Astrocyte (in vitro differentiated cells and primary cell): Measurements from ENCODE around the gene AP2B1.

Experiments
- EZH2 ChIP-seq: IDR thresholded peaks from 2 replicates; pipeline ENCODE4 v1.6.1; 2012; ENCODE audit warnings: mild to moderate bottlenecking, low read length, inconsistent platforms; ENCODE audit not compliant: insufficient read depth
- TF ChIP-seq, protein P1 (sequence below): IDR thresholded peaks from 2 replicates; pipeline ENCODE4 v1.5.1; 2011; ENCODE audit warnings: low read depth, mild to moderate bottlenecking, inconsistent platforms, low read length, moderate library complexity; ENCODE audit not compliant: insufficient read depth

DNA sequence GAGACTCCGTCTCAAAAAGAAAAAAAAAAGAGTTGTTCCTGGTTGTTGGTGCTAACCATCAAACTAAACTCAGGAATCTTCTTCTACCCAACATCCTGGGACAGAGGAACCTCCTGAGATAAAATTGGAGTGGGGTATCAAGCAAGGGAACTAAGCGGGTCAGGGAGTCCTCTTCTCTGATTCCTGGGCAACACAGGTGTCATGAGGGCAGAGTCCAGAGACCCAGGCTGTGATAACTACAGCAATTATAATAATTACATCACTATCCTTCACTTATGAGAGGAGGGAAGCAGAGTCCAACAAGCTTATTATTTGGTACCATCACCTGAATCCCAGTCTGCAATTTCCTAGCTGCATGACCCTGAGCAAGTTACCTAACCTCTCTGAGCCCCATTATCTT, 181.7 kb downstream of the AP2B1 start:
- no peak for TF ChIP-seq EZH2
- TF ChIP-seq, protein P1, sequence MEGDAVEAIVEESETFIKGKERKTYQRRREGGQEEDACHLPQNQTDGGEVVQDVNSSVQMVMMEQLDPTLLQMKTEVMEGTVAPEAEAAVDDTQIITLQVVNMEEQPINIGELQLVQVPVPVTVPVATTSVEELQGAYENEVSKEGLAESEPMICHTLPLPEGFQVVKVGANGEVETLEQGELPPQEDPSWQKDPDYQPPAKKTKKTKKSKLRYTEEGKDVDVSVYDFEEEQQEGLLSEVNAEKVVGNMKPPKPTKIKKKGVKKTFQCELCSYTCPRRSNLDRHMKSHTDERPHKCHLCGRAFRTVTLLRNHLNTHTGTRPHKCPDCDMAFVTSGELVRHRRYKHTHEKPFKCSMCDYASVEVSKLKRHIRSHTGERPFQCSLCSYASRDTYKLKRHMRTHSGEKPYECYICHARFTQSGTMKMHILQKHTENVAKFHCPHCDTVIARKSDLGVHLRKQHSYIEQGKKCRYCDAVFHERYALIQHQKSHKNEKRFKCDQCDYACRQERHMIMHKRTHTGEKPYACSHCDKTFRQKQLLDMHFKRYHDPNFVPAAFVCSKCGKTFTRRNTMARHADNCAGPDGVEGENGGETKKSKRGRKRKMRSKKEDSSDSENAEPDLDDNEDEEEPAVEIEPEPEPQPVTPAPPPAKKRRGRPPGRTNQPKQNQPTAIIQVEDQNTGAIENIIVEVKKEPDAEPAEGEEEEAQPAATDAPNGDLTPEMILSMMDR, result no peak
